ENCODE data around the gene EFR3B. TPM values are rescaled to one million over a fixed set of nuclear protein-coding genes. Genes with fewer than 3 reads are reported as not detected.
A peak's percentile ranks its signal among the peaks of the same experiment; 100 is the strongest.

Gene EFR3B
- total RNA-seq, 1 donor, result under 0.01 TPM

DNA sequence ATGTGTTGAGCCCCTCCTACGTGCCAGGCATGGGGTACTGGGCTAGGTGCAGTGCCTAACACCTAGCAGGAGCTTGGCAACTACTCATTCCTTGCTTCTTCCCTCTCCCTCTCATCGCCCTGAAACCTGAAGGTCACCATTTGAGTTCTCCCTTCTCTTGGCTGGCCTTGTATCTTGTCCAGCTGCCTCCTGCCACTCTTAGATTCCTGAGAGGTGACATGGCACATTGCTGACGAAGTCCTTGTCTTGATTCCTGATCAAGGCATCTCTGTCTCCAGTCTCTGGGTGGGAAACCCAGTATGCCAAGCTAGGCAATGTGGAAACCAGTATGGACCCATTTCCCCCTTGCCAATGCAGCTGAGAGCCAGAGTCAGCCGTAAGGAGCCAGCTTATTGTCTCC, 9.0 kb upstream of the EFR3B start:
- DNase-seq (ENCODE audit: low read depth), result no peak
- H3K4me3 ChIP-seq (ENCODE audit: low read depth, low read length), result no peak overlapping the region
- TF ChIP-seq, protein P1, sequence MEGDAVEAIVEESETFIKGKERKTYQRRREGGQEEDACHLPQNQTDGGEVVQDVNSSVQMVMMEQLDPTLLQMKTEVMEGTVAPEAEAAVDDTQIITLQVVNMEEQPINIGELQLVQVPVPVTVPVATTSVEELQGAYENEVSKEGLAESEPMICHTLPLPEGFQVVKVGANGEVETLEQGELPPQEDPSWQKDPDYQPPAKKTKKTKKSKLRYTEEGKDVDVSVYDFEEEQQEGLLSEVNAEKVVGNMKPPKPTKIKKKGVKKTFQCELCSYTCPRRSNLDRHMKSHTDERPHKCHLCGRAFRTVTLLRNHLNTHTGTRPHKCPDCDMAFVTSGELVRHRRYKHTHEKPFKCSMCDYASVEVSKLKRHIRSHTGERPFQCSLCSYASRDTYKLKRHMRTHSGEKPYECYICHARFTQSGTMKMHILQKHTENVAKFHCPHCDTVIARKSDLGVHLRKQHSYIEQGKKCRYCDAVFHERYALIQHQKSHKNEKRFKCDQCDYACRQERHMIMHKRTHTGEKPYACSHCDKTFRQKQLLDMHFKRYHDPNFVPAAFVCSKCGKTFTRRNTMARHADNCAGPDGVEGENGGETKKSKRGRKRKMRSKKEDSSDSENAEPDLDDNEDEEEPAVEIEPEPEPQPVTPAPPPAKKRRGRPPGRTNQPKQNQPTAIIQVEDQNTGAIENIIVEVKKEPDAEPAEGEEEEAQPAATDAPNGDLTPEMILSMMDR (IDR thresholded peaks at IDR 0.05; ENCODE audit: insufficient read depth, low read depth, low read length), result no peak

DNA sequence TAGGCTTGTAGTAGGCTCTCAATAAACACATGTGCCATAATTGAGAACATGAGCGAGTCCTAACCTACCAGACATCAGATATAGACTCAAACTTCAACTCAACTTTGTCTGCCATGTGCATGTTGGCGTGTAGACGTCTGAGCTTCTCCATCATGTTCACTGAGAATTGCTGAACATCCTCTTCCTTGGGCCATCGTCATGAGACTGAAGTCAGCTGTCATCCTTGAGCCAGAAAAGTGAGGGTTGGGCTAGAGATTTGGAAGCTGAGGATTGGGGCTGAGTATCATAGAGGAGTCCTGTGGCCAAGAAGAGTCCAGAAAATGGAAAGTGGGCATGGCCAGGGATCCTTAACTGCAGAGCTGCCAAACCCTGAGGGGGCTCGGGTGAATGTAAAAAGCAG, 7.8 kb upstream of the EFR3B start:
- TF ChIP-seq, protein P1 (IDR thresholded peaks at IDR 0.05; ENCODE audit: insufficient read depth, low read depth, low read length), result no peak
- no peak overlapping the region for H3K4me3 ChIP-seq (ENCODE audit: low read depth, low read length)
- no peak for DNase-seq (ENCODE audit: low read depth)

DNA sequence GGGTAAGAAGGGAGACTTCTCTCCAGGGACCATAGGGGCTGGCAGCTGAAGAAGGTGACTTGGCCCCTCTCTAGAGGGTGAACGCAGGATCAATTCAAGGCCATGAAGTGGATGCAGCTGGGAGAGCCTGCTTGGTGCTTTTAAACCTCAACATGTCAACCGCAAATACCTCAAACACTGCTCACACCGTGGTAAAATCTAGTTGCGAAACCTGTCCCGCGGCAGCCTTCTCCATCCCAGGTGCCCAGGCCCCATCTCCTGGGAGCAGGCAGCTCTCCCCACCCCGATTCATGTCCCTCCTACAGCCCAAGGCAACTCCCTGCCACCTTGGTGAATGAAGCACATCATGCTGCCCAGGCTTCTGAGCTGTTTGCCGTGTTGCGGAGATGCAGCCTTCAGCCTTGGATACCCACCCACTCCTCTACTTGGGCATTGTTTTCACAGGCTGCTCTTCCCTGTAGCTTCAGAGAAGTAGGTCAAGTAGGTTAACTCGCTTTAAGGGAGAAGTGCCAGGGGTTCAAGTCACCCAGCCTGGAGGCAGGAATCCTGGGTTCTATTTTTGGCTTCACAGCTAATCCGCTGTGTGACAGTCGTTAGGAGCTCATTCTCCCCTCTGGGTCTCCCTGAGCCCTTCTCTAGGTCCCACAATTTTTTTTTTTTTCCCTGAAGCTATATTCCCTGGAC, 6.2 kb upstream of the EFR3B start:
- no peak overlapping the region for H3K4me3 ChIP-seq (ENCODE audit: low read depth, low read length)
- no peak for DNase-seq (ENCODE audit: low read depth)
- TF ChIP-seq, protein P1 (IDR thresholded peaks at IDR 0.05; ENCODE audit: insufficient read depth, low read depth, low read length), result no peak

DNA sequence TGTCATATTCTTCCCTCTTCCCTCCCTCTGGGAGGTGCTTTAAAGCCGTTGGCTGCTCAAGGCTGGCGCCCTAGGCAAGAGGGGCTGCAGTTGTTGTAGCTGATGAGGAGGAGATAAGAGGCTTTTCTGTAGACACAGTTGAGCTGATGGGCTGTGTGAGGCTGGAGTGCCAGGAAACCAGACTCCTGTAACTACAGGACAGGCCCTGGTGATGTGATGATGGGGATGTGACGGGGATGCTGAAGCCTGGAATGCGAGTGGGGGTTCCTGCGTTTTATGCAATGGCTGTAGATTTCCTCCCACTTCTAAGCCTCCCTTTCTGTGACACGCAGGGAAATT, 5.7 kb upstream of the EFR3B start:
- TF ChIP-seq, protein P1 (IDR thresholded peaks at IDR 0.05; ENCODE audit: insufficient read depth, low read depth, low read length), result no peak
- no peak for DNase-seq (ENCODE audit: low read depth)
- no peak overlapping the region for H3K4me3 ChIP-seq (ENCODE audit: low read depth, low read length)

DNA sequence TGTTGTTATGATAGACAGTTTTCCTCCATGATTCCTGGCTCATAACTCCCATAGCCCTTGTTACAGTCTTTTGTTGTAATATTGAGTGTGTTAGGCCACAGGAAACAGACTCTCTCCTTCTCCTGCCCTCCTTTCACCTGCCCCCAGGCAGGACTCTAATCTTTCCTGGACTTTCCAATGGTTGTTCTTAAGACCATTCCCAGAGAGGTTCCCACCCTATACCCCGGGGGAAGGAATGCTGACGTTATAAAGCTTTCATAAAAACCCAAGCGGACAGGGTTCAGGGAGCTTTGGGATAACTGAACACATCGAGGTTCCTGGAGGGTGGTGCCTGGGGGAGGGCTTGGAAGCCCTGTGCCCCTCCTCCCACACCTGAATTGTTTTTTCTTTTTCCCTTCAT, 2.8 kb upstream of the EFR3B start:
- DNase-seq (ENCODE audit: low read depth), result no peak
- H3K4me3 ChIP-seq (ENCODE audit: low read depth, low read length), result no peak overlapping the region
- TF ChIP-seq, protein P1 (IDR thresholded peaks at IDR 0.05; ENCODE audit: insufficient read depth, low read depth, low read length), result no peak

DNA sequence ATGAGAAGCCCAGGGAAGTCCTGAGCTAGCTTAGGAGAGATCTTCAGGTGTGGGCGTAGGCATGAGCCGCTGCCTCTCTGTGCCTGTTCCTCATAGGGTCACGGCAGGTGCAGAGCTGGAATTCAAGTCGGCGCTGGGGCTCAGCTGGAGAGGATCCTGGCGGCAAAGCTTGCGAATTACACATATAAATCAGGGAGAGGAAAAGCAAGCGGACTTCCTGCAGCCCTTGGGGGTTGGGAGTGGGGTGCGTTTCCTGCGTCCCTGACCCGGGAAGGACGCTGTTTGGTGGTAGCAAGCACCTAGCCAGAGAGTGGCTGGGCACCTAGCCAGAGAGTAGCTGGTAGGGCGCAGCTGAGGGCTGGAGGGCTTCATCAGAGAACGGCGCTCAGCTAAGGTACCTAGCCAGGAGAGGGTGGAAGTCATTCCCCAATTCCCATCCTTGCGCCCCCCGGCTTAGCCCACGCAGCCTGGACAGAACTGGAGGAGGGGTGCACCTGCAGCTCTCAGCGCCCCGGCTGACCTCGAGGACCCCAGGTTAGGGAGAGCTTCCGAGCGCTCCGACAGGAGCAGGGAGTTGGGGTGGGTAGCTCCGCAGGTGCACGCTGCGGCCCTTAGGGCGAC, 459 bp upstream of the EFR3B start:
- TF ChIP-seq, protein P1 (IDR thresholded peaks at IDR 0.05; ENCODE audit: insufficient read depth, low read depth, low read length), result no peak
- H3K4me3 ChIP-seq (ENCODE audit: low read depth, low read length), result peak overlapping the region; percentile 28
- DNase-seq (ENCODE audit: low read depth), result peak; percentile 22

All from fibroblast of villous mesenchyme (primary cell).